GM13976 (cell line): ENCODE results near the gene ARL10.

Experiments used
- DNase-seq: peaks from one replicate; pipeline ENCODE4 v3.0.0; 2012; ENCODE audit warnings: low spot score
- CTCF ChIP-seq: IDR thresholded peaks from 2 replicates; pipeline ENCODE4 v1.5.1; 2012; ENCODE audit warnings: borderline replicate concordance, mild to moderate bottlenecking; ENCODE audit not compliant: insufficient read depth; ENCODE audit errors: extremely low read depth, missing control alignments, control extremely low read depth
- in situ Hi-C: fragments of 300-500 bp; cut with MboI; formaldehyde crosslinking; loops from one replicate; pipeline ENCODE4 v1.12.0; 2022; ENCODE audit warnings: low sequenced_read_pairs, mixed read lengths, inconsistent platforms; ENCODE audit not compliant: unreplicated experiment

ARL10 gene

GRCh38 chr5:176415240-176415951, 50.1 kb downstream of the ARL10 start:
- in situ Hi-C loops = loop anchor here (25.0 kb wide), 1 partner anchor 172 kb away; no protein-coding TSS in a partner anchor
- peak; percentile 49 for DNase-seq
- TF ChIP-seq CTCF = no peak

- in situ Hi-C loops = loop anchor here (25.0 kb wide), 1 partner anchor 171 kb away; no protein-coding TSS in a partner anchor
- TF ChIP-seq CTCF = peak; percentile 97
- DNase-seq = peak; percentile 96
Measured at GRCh38 chr5:176415952-176416924, 51.0 kb downstream of the ARL10 start, which contains the start of gene CLTB. TSS of gene CLTB (minus strand) at chr5:176416539. CDS start at chr5:176416363, 176 bp downstream.

GRCh38 chr5:176416965-176417364, 51.7 kb downstream of the ARL10 start:
- no peak for TF ChIP-seq CTCF
- in situ Hi-C loops = loop anchor here (25.0 kb wide), 1 partner anchor 170 kb away; no protein-coding TSS in a partner anchor
- DNase-seq = no peak

DNA sequence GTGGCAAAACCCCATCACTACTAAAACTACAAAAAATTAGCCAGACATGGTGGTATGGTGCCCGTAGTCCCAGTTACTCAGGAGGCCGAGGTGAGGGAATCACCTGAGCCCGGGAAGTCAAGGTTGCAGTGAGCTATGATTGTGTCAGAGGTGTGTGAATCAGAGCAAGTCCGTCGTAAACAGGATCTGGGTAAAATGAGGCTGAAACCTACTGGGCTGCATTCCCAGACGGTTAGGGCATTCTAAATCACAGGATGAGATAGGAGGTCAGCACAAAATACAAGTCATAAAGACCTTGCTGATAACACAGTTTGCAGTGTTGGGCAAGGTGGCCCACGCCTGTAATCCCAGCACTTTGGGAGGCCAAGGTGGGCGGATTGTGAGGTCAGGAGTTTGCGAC, 53.0 kb downstream of the ARL10 start:
- in situ Hi-C loops = loop anchor here (25.0 kb wide), 1 partner anchor 169 kb away; no protein-coding TSS in a partner anchor
- no peak for TF ChIP-seq CTCF
- DNase-seq = no peak

GRCh38 chr5:176420086-176420485, 54.8 kb downstream of the ARL10 start:
- in situ Hi-C loops = loop anchor here (25.0 kb wide), 1 partner anchor 167 kb away; no protein-coding TSS in a partner anchor
- no peak for TF ChIP-seq CTCF
- DNase-seq = no peak

DNA sequence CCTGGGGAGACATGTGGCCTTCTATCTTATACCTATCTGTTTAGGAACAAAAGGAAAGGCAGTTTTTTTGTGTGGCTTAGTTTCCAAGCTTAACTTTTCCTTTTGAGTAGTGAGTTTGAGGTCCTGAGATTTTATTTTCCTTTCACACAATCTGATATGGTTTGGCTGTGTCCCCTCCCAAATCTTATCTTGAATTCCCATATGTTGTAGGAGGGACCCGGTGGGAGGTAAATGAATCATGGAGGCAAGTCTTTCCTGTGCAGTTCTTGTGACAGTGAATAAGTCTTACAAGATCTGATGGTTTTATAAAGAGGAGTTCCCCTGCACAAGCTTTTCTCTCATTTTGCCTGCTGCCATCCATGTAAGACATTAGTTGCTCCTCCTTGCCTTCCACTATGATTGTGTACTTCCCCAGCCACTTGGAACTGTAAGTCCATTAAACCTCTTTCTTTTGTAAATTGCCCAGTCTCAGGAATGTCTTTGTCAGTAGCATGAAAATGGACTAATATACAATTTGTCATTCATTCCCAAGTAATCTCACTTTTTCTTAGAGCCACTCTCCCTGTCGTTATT, 55.8 kb downstream of the ARL10 start:
- DNase-seq = no peak
- TF ChIP-seq CTCF = no peak
- in situ Hi-C loops = loop anchor here (25.0 kb wide), 1 partner anchor 166 kb away; no protein-coding TSS in a partner anchor
